ENCODE results near the gene CFAP206.

Gene CFAP206

GRCh38 chr6:87426789-87427188 is 19.0 kb downstream of the CFAP206 start:
- H3K4me3 ChIP-seq (ENCODE audit: low read depth, low read length), result no peak overlapping the region
- no peaks in the 10 kb centered on the region for H3K9me3 ChIP-seq (ENCODE audit: control insufficient read depth, insufficient read depth, low read depth, low read length)
- H3K9ac ChIP-seq (ENCODE audit: low read length), result no peak overlapping the region
- H3K27ac ChIP-seq (ENCODE audit: low read depth, low read length), result no peak overlapping the region
- H3K4me1 ChIP-seq (ENCODE audit: control insufficient read depth, insufficient read depth, low read length), result no peaks in the 10 kb centered on the region
- no peaks in the 10 kb centered on the region for H3K27me3 ChIP-seq (ENCODE audit: control insufficient read depth, insufficient read depth, low read length)
- no peaks in the 10 kb centered on the region for H3K36me3 ChIP-seq (ENCODE audit: control insufficient read depth, insufficient read depth, low read length)

- Histone ChIP-seq H3K4me3 (ENCODE audit: low read depth, low read length) (no peak overlapping the region), H3K4me1 (ENCODE audit: control insufficient read depth, insufficient read depth, low read length) (no peaks in the 10 kb centered on the region), H3K36me3 (ENCODE audit: control insufficient read depth, insufficient read depth, low read length) (no peaks in the 10 kb centered on the region), H3K9ac (ENCODE audit: low read length) (no peak overlapping the region), H3K27ac (ENCODE audit: low read depth, low read length) (no peak overlapping the region), H3K9me3 (ENCODE audit: control insufficient read depth, insufficient read depth, low read depth, low read length) (no peaks in the 10 kb centered on the region), H3K27me3 (ENCODE audit: control insufficient read depth, insufficient read depth, low read length) (no peaks in the 10 kb centered on the region)
These were observed 22.7 kb downstream of the CFAP206 start for GRCh38 chr6:87430499-87430898.

GRCh38 chr6:87431263-87431662 is 23.5 kb downstream of the CFAP206 start:
- no peaks in the 10 kb centered on the region for H3K4me1 ChIP-seq (ENCODE audit: control insufficient read depth, insufficient read depth, low read length)
- no peak overlapping the region for H3K27ac ChIP-seq (ENCODE audit: low read depth, low read length)
- H3K36me3 ChIP-seq (ENCODE audit: control insufficient read depth, insufficient read depth, low read length), result no peaks in the 10 kb centered on the region
- H3K9me3 ChIP-seq (ENCODE audit: control insufficient read depth, insufficient read depth, low read depth, low read length), result no peaks in the 10 kb centered on the region
- H3K9ac ChIP-seq (ENCODE audit: low read length), result no peak overlapping the region
- H3K27me3 ChIP-seq (ENCODE audit: control insufficient read depth, insufficient read depth, low read length), result no peaks in the 10 kb centered on the region
- H3K4me3 ChIP-seq (ENCODE audit: low read depth, low read length), result no peak overlapping the region

GRCh38 chr6:87436435-87436834 is 28.7 kb downstream of the CFAP206 start:
- Histone ChIP-seq H3K9me3 (ENCODE audit: control insufficient read depth, insufficient read depth, low read depth, low read length) (no peaks in the 10 kb centered on the region), H3K9ac (ENCODE audit: low read length) (no peak overlapping the region), H3K27me3 (ENCODE audit: control insufficient read depth, insufficient read depth, low read length) (no peaks in the 10 kb centered on the region), H3K27ac (ENCODE audit: low read depth, low read length) (no peak overlapping the region), H3K4me3 (ENCODE audit: low read depth, low read length) (no peak overlapping the region), H3K36me3 (ENCODE audit: control insufficient read depth, insufficient read depth, low read length) (no peaks in the 10 kb centered on the region), H3K4me1 (ENCODE audit: control insufficient read depth, insufficient read depth, low read length) (no peaks in the 10 kb centered on the region)

GRCh38 chr6:87441711-87442110 is 33.9 kb downstream of the CFAP206 start:
- H3K27me3 ChIP-seq (ENCODE audit: control insufficient read depth, insufficient read depth, low read length), result no peaks in the 10 kb centered on the region
- H3K4me3 ChIP-seq (ENCODE audit: low read depth, low read length), result no peak overlapping the region
- no peak overlapping the region for H3K9ac ChIP-seq (ENCODE audit: low read length)
- H3K27ac ChIP-seq (ENCODE audit: low read depth, low read length), result no peak overlapping the region
- H3K9me3 ChIP-seq (ENCODE audit: control insufficient read depth, insufficient read depth, low read depth, low read length), result no peaks in the 10 kb centered on the region
- H3K36me3 ChIP-seq (ENCODE audit: control insufficient read depth, insufficient read depth, low read length), result no peaks in the 10 kb centered on the region
- H3K4me1 ChIP-seq (ENCODE audit: control insufficient read depth, insufficient read depth, low read length), result peaks cover 9% of the 10 kb centered on the region

- peaks cover 9% of the 10 kb centered on the region for H3K4me1 ChIP-seq (ENCODE audit: control insufficient read depth, insufficient read depth, low read length)
- no peaks in the 10 kb centered on the region for H3K36me3 ChIP-seq (ENCODE audit: control insufficient read depth, insufficient read depth, low read length)
- no peaks in the 10 kb centered on the region for H3K27me3 ChIP-seq (ENCODE audit: control insufficient read depth, insufficient read depth, low read length)
- H3K27ac ChIP-seq (ENCODE audit: low read depth, low read length), result peak overlapping the region; percentile 55; the same call in 1 of the 2 replicates
- H3K4me3 ChIP-seq (ENCODE audit: low read depth, low read length), result no peak overlapping the region; the same call in 1 of the 2 replicates
- no peaks in the 10 kb centered on the region for H3K9me3 ChIP-seq (ENCODE audit: control insufficient read depth, insufficient read depth, low read depth, low read length)
- no peak overlapping the region for H3K9ac ChIP-seq (ENCODE audit: low read length)
These were observed 36.6 kb downstream of the CFAP206 start for GRCh38 chr6:87444362-87444761.

- Histone ChIP-seq H3K9ac (ENCODE audit: low read length) (no peak overlapping the region), H3K27ac (ENCODE audit: low read depth, low read length) (no peak overlapping the region), H3K36me3 (ENCODE audit: control insufficient read depth, insufficient read depth, low read length) (no peaks in the 10 kb centered on the region), H3K9me3 (ENCODE audit: control insufficient read depth, insufficient read depth, low read depth, low read length) (no peaks in the 10 kb centered on the region), H3K27me3 (ENCODE audit: control insufficient read depth, insufficient read depth, low read length) (no peaks in the 10 kb centered on the region), H3K4me1 (ENCODE audit: control insufficient read depth, insufficient read depth, low read length) (no peaks in the 10 kb centered on the region), H3K4me3 (ENCODE audit: low read depth, low read length) (no peak overlapping the region)
These were observed 57.3 kb downstream of the CFAP206 start for GRCh38 chr6:87465051-87465450.

- H3K4me3 ChIP-seq (ENCODE audit: low read depth, low read length), result peak within 1 kb of the TSS; percentile 96
- H3K4me1 ChIP-seq (ENCODE audit: control insufficient read depth, insufficient read depth, low read length), result peaks cover 5% of the 10 kb centered on the region; the same call in 1 of the 2 replicates
- H3K9me3 ChIP-seq (ENCODE audit: control insufficient read depth, insufficient read depth, low read depth, low read length), result no peaks in the 10 kb centered on the region
- H3K9ac ChIP-seq (ENCODE audit: low read length), result peak within 1 kb of the TSS; percentile 91
- H3K27ac ChIP-seq (ENCODE audit: low read depth, low read length), result peak within 1 kb of the TSS; percentile 46; the same call in 1 of the 2 replicates
- no peaks in the 10 kb centered on the region for H3K27me3 ChIP-seq (ENCODE audit: control insufficient read depth, insufficient read depth, low read length)
- H3K36me3 ChIP-seq (ENCODE audit: control insufficient read depth, insufficient read depth, low read length), result no peaks in the 10 kb centered on the region
These were observed 65.0 kb downstream of the CFAP206 start, which contains the start of gene SLC35A1 for GRCh38 chr6:87472525-87473418. TSS of gene SLC35A1 (plus strand) at chr6:87472974. CDS start at chr6:87473004, 30 bp downstream.

GRCh38 chr6:87473419-87473903 is 65.7 kb downstream of the CFAP206 start:
- Histone ChIP-seq H3K9ac (ENCODE audit: low read length) (peak overlapping the region; percentile 91), H3K36me3 (ENCODE audit: control insufficient read depth, insufficient read depth, low read length) (no peaks in the 10 kb centered on the region), H3K27ac (ENCODE audit: low read depth, low read length) (no peak overlapping the region), H3K4me3 (ENCODE audit: low read depth, low read length) (peak overlapping the region; percentile 96), H3K9me3 (ENCODE audit: control insufficient read depth, insufficient read depth, low read depth, low read length) (no peaks in the 10 kb centered on the region), H3K27me3 (ENCODE audit: control insufficient read depth, insufficient read depth, low read length) (no peaks in the 10 kb centered on the region), H3K4me1 (ENCODE audit: control insufficient read depth, insufficient read depth, low read length) (peaks cover 5% of the 10 kb centered on the region; the same call in 1 of the 2 replicates)

GRCh38 chr6:87481931-87482330 is 74.2 kb downstream of the CFAP206 start:
- no peak overlapping the region for H3K9ac ChIP-seq (ENCODE audit: low read length)
- peaks cover 6% of the 10 kb centered on the region for H3K4me1 ChIP-seq (ENCODE audit: control insufficient read depth, insufficient read depth, low read length)
- H3K36me3 ChIP-seq (ENCODE audit: control insufficient read depth, insufficient read depth, low read length), result no peaks in the 10 kb centered on the region
- H3K9me3 ChIP-seq (ENCODE audit: control insufficient read depth, insufficient read depth, low read depth, low read length), result peaks cover 5% of the 10 kb centered on the region; the same call in 1 of the 2 replicates
- no peak overlapping the region for H3K4me3 ChIP-seq (ENCODE audit: low read depth, low read length)
- H3K27ac ChIP-seq (ENCODE audit: low read depth, low read length), result no peak overlapping the region
- H3K27me3 ChIP-seq (ENCODE audit: control insufficient read depth, insufficient read depth, low read length), result no peaks in the 10 kb centered on the region

GRCh38 chr6:87482366-87482765 is 74.6 kb downstream of the CFAP206 start:
- Histone ChIP-seq H3K27me3 (ENCODE audit: control insufficient read depth, insufficient read depth, low read length) (no peaks in the 10 kb centered on the region), H3K9ac (ENCODE audit: low read length) (no peak overlapping the region), H3K36me3 (ENCODE audit: control insufficient read depth, insufficient read depth, low read length) (no peaks in the 10 kb centered on the region), H3K9me3 (ENCODE audit: control insufficient read depth, insufficient read depth, low read depth, low read length) (peaks cover 5% of the 10 kb centered on the region; the same call in 1 of the 2 replicates), H3K4me3 (ENCODE audit: low read depth, low read length) (no peak overlapping the region), H3K27ac (ENCODE audit: low read depth, low read length) (no peak overlapping the region), H3K4me1 (ENCODE audit: control insufficient read depth, insufficient read depth, low read length) (peaks cover 9% of the 10 kb centered on the region)
